HCT116 (cell line): ENCODE data around the gene PTBP3. TPM values are rescaled to one million over a fixed set of nuclear protein-coding genes. Genes with fewer than 3 reads are reported as not detected.
A peak's percentile ranks its signal among the peaks of the same experiment; 100 is the strongest.

Experiments
- ATAC-seq: fragments of 200-7000 bp; cut with Tn5 transposase; 2 replicates; pipeline ENCODE4 v1.9.1; 2020; ENCODE audit warnings: mild to moderate bottlenecking, moderate library complexity
- BruUV-seq: library from RNA; stranded (reverse); fragments of 400-500 nt; replicated peaks from 2 replicates; lab custom pipeline; 2021; lab: Mats Ljungman, UMichigan
- CTCF ChIA-PET: fragments of 300-600 bp; sonication (Branson Sonifier 250); formaldehyde crosslinking; loops from one replicate; lab custom pipeline; 2021; ENCODE audit warnings: antibody characterized with exemption; lab: Charles Lee
- POLR2A ChIA-PET: fragments of 300-600, 350-600 bp; sonication (Branson Sonifier 250); formaldehyde crosslinking; loops from one replicate; lab custom pipeline; 2021; ENCODE audit warnings: antibody characterized with exemption; lab: Charles Lee
- RAD21 ChIA-PET, 2 experiments: fragments of 300-600 bp; sonication (Branson Sonifier 250); formaldehyde crosslinking; loops; one replicate each; lab custom pipeline; 2023; ENCODE audit warnings: low total read pairs in 2 of 2; ENCODE audit not compliant: uncharacterized antibody in 2 of 2, unreplicated experiment in 2 of 2, low non-redundant PET in 1 of 2; lab: Charles Lee
- DNase-seq: peaks from one replicate; pipeline ENCODE4 v3.0.0-alpha.2; 2010; ENCODE audit warnings: low read depth, low spot score
- H2AFZ ChIP-seq: fragments of 200-600 bp; shearing (Covaris generic), sonication (generic); 2 replicates; pipeline ENCODE4 v1.6.1; 2017; ENCODE audit warnings: low read depth, mixed run types, mixed read lengths, antibody characterized with exemption, low read length; ENCODE audit not compliant: poor library complexity, severe bottlenecking
- H3K27ac ChIP-seq: 2 replicates; pipeline ENCODE4 v1.5.1; 2012; ENCODE audit warnings: low read depth, low read length
- H3K27me3 ChIP-seq: fragments of 200-600 bp; sonication (generic); 2 replicates; pipeline ENCODE4 v1.6.1; 2016; ENCODE audit warnings: mixed run types, low read length, mixed read lengths; ENCODE audit not compliant: insufficient read depth
- H3K36me3 ChIP-seq, 2 experiments: fragments of 200-500 bp in 1 of 2; fragments of 200-600 bp in 1 of 2; sonication (Bioruptor generic) in 1 of 2; sonication (generic) in 1 of 2; 2 replicates each; pipeline versions ENCODE4 v1.5.1 to v1.6.1; 2014 to 2016; ENCODE audit warnings: low read length in 2 of 2, inconsistent platforms in 1 of 2, mixed read lengths in 1 of 2, mixed run types in 1 of 2; ENCODE audit not compliant: insufficient read depth in 2 of 2, control insufficient read depth in 1 of 2
- H3K4me1 ChIP-seq, 2 experiments: fragments of 200-600 bp in 1 of 2; sonication (generic) in 1 of 2; 2 replicates each; pipeline versions ENCODE4 v1.5.1 to v1.6.1; 2012 to 2017; ENCODE audit warnings: low read length in 2 of 2, inconsistent platforms in 1 of 2, mild to moderate bottlenecking in 1 of 2, mixed read lengths in 1 of 2, mixed run types in 1 of 2, moderate library complexity in 1 of 2; ENCODE audit not compliant: insufficient read depth in 2 of 2, control insufficient read depth in 1 of 2
- H3K4me2 ChIP-seq: fragments of 200-600 bp; sonication (generic); 2 replicates; pipeline ENCODE4 v1.6.1; 2017; ENCODE audit warnings: mixed run types, low read length, mixed read lengths
- H3K4me3 ChIP-seq, 2 experiments: fragments of 200-600 bp in 1 of 2; sonication (generic) in 1 of 2; replicated peaks in 1 of 2; 2 replicates each; pipeline ENCODE4 v1.5.1; 2011 to 2016; ENCODE audit warnings: low read length in 2 of 2, control low read depth in 1 of 2, low read depth in 1 of 2, mild to moderate bottlenecking in 1 of 2, mixed read lengths in 1 of 2, mixed run types in 1 of 2
- H3K79me2 ChIP-seq: fragments of 200-600 bp; sonication (generic); 2 replicates; pipeline ENCODE4 v1.6.1; 2017; ENCODE audit warnings: mild to moderate bottlenecking, mixed run types, low read length, moderate library complexity, mixed read lengths; ENCODE audit not compliant: insufficient read depth
- H3K9ac ChIP-seq: fragments of 200-600 bp; sonication (generic); 2 replicates; pipeline ENCODE4 v1.6.1; 2016; ENCODE audit warnings: low read length, mixed read lengths
- H3K9me2 ChIP-seq: fragments of 200-600 bp; sonication (generic), shearing (Covaris generic); 2 replicates; pipeline ENCODE4 v1.6.1; 2017; ENCODE audit warnings: mixed run types, mild to moderate bottlenecking, moderate library complexity; ENCODE audit not compliant: insufficient read depth
- H3K9me3 ChIP-seq, 2 experiments: fragments of 200-500 bp in 1 of 2; fragments of 200-600 bp in 1 of 2; sonication (Bioruptor generic) in 1 of 2; sonication (generic) in 1 of 2; 2 replicates each; pipeline ENCODE4 v1.6.1; 2014 to 2017; ENCODE audit warnings: low read length in 2 of 2, mixed read lengths in 2 of 2, inconsistent platforms in 1 of 2, low read depth in 1 of 2, mild to moderate bottlenecking in 1 of 2, mixed run types in 1 of 2, moderate library complexity in 1 of 2; ENCODE audit not compliant: control insufficient read depth in 1 of 2, insufficient read depth in 1 of 2
- H4K20me1 ChIP-seq: fragments of 200-600 bp; sonication (generic), shearing (Covaris generic); 2 replicates; pipeline ENCODE4 v1.6.1; 2017; ENCODE audit warnings: mixed run types, mild to moderate bottlenecking, moderate library complexity; ENCODE audit not compliant: insufficient read depth
- CEBPB ChIP-seq: IDR thresholded peaks from 2 replicates; pipeline ENCODE4 v1.6.1; 2012; ENCODE audit warnings: low read depth
- CTCF ChIP-seq, 3 experiments: fragments of 200-600 bp in 1 of 3; sonication (generic) in 1 of 3; IDR thresholded peaks in 2 of 3; conservative IDR thresholded peaks in 1 of 3; 2 replicates each; pipeline ENCODE4 v1.5.1; 2012 to 2017; ENCODE audit warnings: low read depth in 2 of 3, low read length in 2 of 3, antibody characterized with exemption in 1 of 3, borderline replicate concordance in 1 of 3, control low read depth in 1 of 3, mild to moderate bottlenecking in 1 of 3, mixed read lengths in 1 of 3, mixed run types in 1 of 3, moderate library complexity in 1 of 3; ENCODE audit not compliant: insufficient read depth in 1 of 3
- EGR1 ChIP-seq: IDR thresholded peaks from 2 replicates; pipeline ENCODE4 v1.6.1; 2012; ENCODE audit warnings: low read depth
- EZH2 ChIP-seq: fragments of 200-600 bp; sonication (generic); IDR thresholded peaks from 2 replicates; pipeline ENCODE4 v1.6.1; 2017; ENCODE audit warnings: antibody characterized with exemption, mixed run types
- EZH2phosphoT487 ChIP-seq: fragments of 200-600 bp; IDR thresholded peaks from 2 replicates; pipeline ENCODE4 v1.6.1; 2018; ENCODE audit warnings: antibody characterized with exemption, borderline replicate concordance
- FOSL1 ChIP-seq: IDR thresholded peaks from 2 replicates; pipeline ENCODE4 v1.6.1; 2012; ENCODE audit warnings: low read depth
- JUND ChIP-seq: IDR thresholded peaks from 2 replicates; pipeline ENCODE4 v1.6.1; 2012
- MAX ChIP-seq: IDR thresholded peaks from 2 replicates; pipeline ENCODE4 v1.6.1; 2012
- REST ChIP-seq: IDR thresholded peaks from 2 replicates; pipeline ENCODE4 v1.6.1; 2012; ENCODE audit warnings: low read depth
- SRF ChIP-seq: IDR thresholded peaks from 2 replicates; pipeline ENCODE4 v1.6.1; 2012; ENCODE audit warnings: low read depth
- intact Hi-C: fragments of 100-400 bp; cut with micrococcal nuclease; formaldehyde crosslinking; loops from 2 replicates; pipeline ENCODE4 v1.10.0; 2022
- total RNA-seq: library from RNA; stranded (reverse); gene quantifications from one replicate; pipeline ENCODE4 v1.2.1, GENCODE V29; 2021; ENCODE audit not compliant: unreplicated experiment

PTBP3 gene
- total RNA-seq, 1 experiment from 2014 or later = 102 TPM

GRCh38 chr9:112239708-112240107 is 93.7 kb downstream of the PTBP3 start:
- Histone ChIP-seq H3K9me3 (no peaks in the 10 kb centered on the region), H3K27me3 (no peaks in the 10 kb centered on the region), H3K27ac (no peak overlapping the region), H3K4me1 (peaks cover 13 to 14% of the 10 kb centered on the region in 2 experiments; a peak in 3 of 4 replicates), H3K36me3 (no peaks in the 10 kb centered on the region), H4K20me1 (peaks cover 4% of the 10 kb centered on the region; the same call in 1 of the 2 replicates), H3K4me2 (peak overlapping the region; percentile 44), H2AFZ (no peak overlapping the region), H3K9ac (no peak overlapping the region)
- BruUV-seq = no TSS peak
- intact Hi-C loops = no loop called here
- POLR2A ChIA-PET = no interaction called here
- no peak for ATAC-seq
- RAD21 ChIA-PET = no interaction called here
- TF ChIP-seq EZH2phosphoT487 (no peak), SRF (no peak), REST (no peak), MAX (no peak), JUND (no peak), EZH2 (no peak), CTCF (IDR thresholded peaks at IDR 0.05 in 2 of 3, conservative IDR thresholded peaks at IDR 0.05 in 1 of 3; ENCODE audit: borderline replicate concordance in 1 of 3, insufficient read depth in 1 of 3, low read depth in 2 of 3, low read length in 2 of 3) (no peak), EGR1 (no peak), CEBPB (no peak), FOSL1 (no peak)
- TF ChIP-seq, all 23 proteins: peak for 0
- peaks cover 7% of the 10 kb centered on the region; the same call in 1 of the 2 replicates for H3K79me2 ChIP-seq
- no peak for DNase-seq
- no peaks in the 10 kb centered on the region for H3K9me2 ChIP-seq
- H3K4me3 ChIP-seq = no peak overlapping the region
- CTCF ChIA-PET = no interaction called here
